ENCODE measurements around the gene GPR33. TPM values are rescaled to one million over a fixed set of nuclear protein-coding genes. Genes with fewer than 3 reads are reported as not detected.
"Not testable (repeated sequence)": the region's sequence is repeated elsewhere in the genome, so short reads cannot be mapped to it uniquely, and the experiment has no call there.

The GPR33 gene
- total and polyA plus RNA-seq, 5 donors = not detected

DNA sequence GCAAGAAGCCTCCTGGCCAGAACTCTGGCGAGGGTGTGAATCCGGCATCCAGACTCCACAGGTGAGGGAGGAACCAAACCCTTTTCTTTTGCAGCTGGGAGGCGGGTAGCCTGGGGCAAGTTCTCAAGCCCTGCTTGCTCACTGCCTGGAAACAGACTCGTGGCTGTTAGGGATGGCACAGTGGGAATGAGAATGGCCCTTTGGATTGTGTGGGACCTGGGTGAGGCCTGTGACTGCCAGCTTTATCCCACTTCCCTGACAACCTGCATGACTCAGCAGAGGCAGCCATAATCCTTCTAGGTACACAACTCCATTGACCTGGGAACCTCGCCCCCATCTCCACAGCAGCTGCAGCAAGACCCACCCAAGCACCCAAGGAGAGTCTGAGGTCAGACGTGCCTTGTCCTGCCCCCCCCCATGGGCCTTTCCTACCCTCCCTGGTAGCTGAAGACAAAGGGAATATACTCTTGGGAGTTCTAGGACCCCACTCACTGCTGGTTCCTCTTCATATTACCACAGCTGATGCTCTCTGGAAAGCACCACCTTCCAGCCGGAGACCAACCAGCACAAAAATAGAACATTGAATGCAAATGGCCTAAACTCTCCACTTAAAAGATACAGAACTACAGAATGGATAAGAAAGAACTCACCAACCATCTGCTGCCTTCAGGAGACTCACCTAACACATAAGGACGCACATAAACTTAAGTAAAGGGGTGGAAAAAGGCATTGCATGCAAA is 5.1 kb upstream of the GPR33 start:
- intact Hi-C loops (cut with DNase I) = no loop called here

DNA sequence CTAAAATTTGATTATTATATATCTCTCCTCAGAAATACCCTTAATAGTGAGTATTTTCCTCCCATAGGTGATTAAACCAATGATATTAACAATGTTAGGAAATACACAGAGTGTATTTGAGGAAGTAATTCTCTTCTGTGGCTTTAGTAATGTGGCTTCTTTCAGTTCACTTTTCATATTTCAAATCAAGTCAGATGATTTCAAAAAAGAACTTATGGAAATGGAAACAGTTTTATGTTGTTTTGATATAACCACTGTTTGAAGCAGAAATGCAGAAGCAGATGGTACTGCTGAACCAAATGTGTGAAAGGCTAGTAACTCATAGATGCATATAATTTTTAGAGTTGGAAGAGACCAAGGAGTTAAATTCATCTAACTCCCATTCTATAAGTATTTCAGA is 1.9 kb upstream of the GPR33 start:
- Histone ChIP-seq H3K4me3 (ENCODE audit: low read length) (no peak overlapping the region), H3K27ac (ENCODE audit: low read length) (no peak overlapping the region), H3K4me1 (ENCODE audit: control insufficient read depth, insufficient read depth, low read length) (no peaks in the 10 kb centered on the region), H3K9me3 (ENCODE audit: control insufficient read depth, low read length) (no peaks in the 10 kb centered on the region), H3K27me3 (ENCODE audit: control insufficient read depth, insufficient read depth) (no peaks in the 10 kb centered on the region)
- intact Hi-C loops (cut with DNase I) = no loop called here
- no peak for DNase-seq
- no peak for ATAC-seq

More for the DNA sequence above, 5.1 kb upstream of the GPR33 start:
- no peak for DNase-seq
- H3K9me3 ChIP-seq (ENCODE audit: control insufficient read depth, low read length) = no peaks in the 10 kb centered on the region
- no peak for ATAC-seq
- no peaks in the 10 kb centered on the region for H3K4me1 ChIP-seq (ENCODE audit: control insufficient read depth, insufficient read depth, low read length)
- H3K4me3 ChIP-seq (ENCODE audit: low read length) = no peak overlapping the region
- no peak overlapping the region for H3K27ac ChIP-seq (ENCODE audit: low read length)
- WGBS = 85% methylated on average over 8 of the region's 8 CpGs
- H3K27me3 ChIP-seq (ENCODE audit: control insufficient read depth, insufficient read depth) = no peaks in the 10 kb centered on the region

DNA sequence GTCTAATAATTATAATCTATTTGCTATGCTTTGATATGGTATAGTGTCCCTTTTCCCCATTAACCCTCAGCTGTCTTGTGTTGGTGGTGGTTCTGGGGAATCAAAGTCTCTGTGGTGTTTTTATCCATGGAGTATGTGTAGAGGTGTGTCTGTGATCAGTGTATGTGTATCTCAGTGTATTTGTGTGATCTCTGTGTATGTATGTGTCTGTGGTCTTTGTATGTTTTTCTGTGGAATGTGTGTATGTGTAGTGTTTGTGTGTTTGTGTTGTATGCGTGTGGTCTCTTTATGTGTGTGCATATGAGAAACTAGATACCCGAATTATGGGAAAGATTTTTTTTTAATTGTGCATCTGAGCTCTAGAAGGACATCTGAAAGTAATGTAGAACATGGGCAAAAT is 1.1 kb downstream of the GPR33 start:
- WGBS = 83% methylated on average over 2 of the region's 2 CpGs
- DNase-seq (no peak), ATAC-seq (no peak)
- no peak overlapping the region for H3K27ac ChIP-seq (ENCODE audit: low read length)
- H3K9me3 ChIP-seq (ENCODE audit: control insufficient read depth, low read length) = no peaks in the 10 kb centered on the region
- H3K4me1 ChIP-seq (ENCODE audit: control insufficient read depth, insufficient read depth, low read length) = no peaks in the 10 kb centered on the region
- no peak overlapping the region for H3K4me3 ChIP-seq (ENCODE audit: low read length)
- intact Hi-C loops (cut with DNase I) = no loop called here
- H3K27me3 ChIP-seq (ENCODE audit: control insufficient read depth, insufficient read depth) = no peaks in the 10 kb centered on the region

DNA sequence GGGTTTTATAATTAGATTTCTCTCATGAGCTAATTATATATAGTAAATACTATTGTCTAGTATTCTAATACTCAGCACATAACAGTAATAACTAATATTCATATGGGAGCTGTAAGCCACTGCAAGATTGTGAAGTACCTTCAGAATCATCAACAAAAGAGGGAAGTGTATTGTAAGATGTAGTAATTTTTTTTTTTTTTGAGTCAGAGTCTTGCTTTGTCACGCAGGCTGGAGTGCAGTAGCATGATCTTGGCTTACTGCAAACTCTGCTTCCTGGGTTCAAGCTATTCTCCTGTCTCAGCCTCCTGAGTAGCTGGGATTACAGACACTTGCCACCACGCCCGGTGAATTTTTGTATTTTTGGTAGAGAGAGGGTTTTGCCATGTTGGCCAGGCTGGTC is 3.1 kb downstream of the GPR33 start:
- intact Hi-C loops (cut with DNase I) = no loop called here
- no peak for ATAC-seq
- H3K9me3 ChIP-seq (ENCODE audit: control insufficient read depth, low read length) = no peaks in the 10 kb centered on the region
- DNase-seq = no peak
- no peak overlapping the region for H3K4me3 ChIP-seq (ENCODE audit: low read length)
- H3K27ac ChIP-seq (ENCODE audit: low read length) = no peak overlapping the region
- no peaks in the 10 kb centered on the region for H3K27me3 ChIP-seq (ENCODE audit: control insufficient read depth, insufficient read depth)
- 86% methylated on average over 3 of the region's 3 CpGs for WGBS
- H3K4me1 ChIP-seq (ENCODE audit: control insufficient read depth, insufficient read depth, low read length) = no peaks in the 10 kb centered on the region

- ATAC-seq = no peak
Measured at GRCh38 chr14:31480156-31480555, 7.7 kb downstream of the GPR33 start.

GRCh38 chr14:31479027-31479426 is 8.8 kb downstream of the GPR33 start:
- Histone ChIP-seq H3K27me3 (ENCODE audit: control insufficient read depth, insufficient read depth) (no peaks in the 10 kb centered on the region), H3K9me3 (ENCODE audit: control insufficient read depth, low read length) (no peaks in the 10 kb centered on the region), H3K4me1 (ENCODE audit: control insufficient read depth, insufficient read depth, low read length) (peaks cover 2% of the 10 kb centered on the region), H3K4me3 (ENCODE audit: low read length) (no peak overlapping the region), H3K27ac (ENCODE audit: low read length) (no peak overlapping the region)
- intact Hi-C loops (cut with DNase I) = no loop called here
- 67% methylated on average over 3 of the region's 3 CpGs for WGBS
- no peak for DNase-seq
- ATAC-seq = no peak

More at GRCh38 chr14:31480156-31480555, 7.7 kb downstream of the GPR33 start:
- intact Hi-C loops (cut with DNase I) = no loop called here
- Histone ChIP-seq H3K9me3 (ENCODE audit: control insufficient read depth, low read length) (no peaks in the 10 kb centered on the region), H3K4me3 (ENCODE audit: low read length) (no peak overlapping the region), H3K27ac (ENCODE audit: low read length) (no peak overlapping the region), H3K4me1 (ENCODE audit: control insufficient read depth, insufficient read depth, low read length) (peaks cover 2% of the 10 kb centered on the region), H3K27me3 (ENCODE audit: control insufficient read depth, insufficient read depth) (no peaks in the 10 kb centered on the region)
- 87% methylated on average over 4 of the region's 4 CpGs for WGBS
- DNase-seq = no peak

- Histone ChIP-seq H3K9me3 (ENCODE audit: control insufficient read depth, low read length) (no peaks in the 10 kb centered on the region), H3K27me3 (ENCODE audit: control insufficient read depth, insufficient read depth) (no peaks in the 10 kb centered on the region), H3K4me3 (ENCODE audit: low read length) (no peak overlapping the region), H3K4me1 (ENCODE audit: control insufficient read depth, insufficient read depth, low read length) (peaks cover 2% of the 10 kb centered on the region), H3K27ac (ENCODE audit: low read length) (peak overlapping the region; percentile 43)
- ATAC-seq (peak; percentile 67 to 72), DNase-seq (peak in 1 of 3 donors; percentile 25)
- intact Hi-C loops (cut with DNase I) = no loop called here
- WGBS = 35% methylated on average over 6 of the region's 6 CpGs
Measured at GRCh38 chr14:31477248-31477647, 10.6 kb downstream of the GPR33 start.

DNA sequence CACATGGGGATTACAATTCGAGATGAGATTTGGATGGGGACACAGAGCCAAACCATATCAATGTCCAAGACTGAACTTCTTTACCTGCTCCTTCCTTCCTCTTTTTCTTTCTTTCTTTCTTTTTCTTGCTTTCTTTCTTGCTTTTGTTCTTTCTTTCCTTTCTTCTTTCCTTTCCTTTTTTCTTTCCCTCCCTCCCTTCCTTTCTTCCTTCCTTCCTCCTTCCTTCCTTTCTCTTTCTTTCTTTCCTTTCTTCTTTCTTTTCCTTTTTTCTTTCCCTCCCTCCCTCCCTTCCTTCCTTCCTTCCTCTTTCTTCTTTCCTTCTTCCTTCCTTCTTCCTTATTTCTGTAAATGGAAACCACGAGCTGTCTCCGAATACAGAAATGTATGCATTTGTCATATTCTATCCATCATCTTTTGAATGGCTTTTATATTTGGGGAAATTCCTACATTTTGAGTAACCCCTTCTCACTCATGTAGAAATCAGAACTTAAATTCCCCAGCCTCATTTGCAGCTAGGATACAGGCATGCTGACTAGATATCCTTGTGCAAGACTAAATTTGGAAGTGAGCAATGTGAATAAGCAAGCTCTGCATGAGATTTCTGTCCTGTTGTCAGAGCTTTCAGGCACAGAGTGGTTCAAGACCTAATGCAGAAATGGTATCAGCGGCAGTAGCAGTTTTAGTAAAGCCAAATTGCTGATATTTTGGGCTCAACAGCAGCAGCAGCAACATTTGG is 11.5 kb downstream of the GPR33 start:
- H3K9me3 ChIP-seq (ENCODE audit: control insufficient read depth, low read length) = no peaks in the 10 kb centered on the region
- ATAC-seq (peak in 1 of 2 donors; percentile 52), DNase-seq (no peak)
- intact Hi-C loops (cut with DNase I) = no loop called here
- no peak overlapping the region for H3K4me3 ChIP-seq (ENCODE audit: low read length)
- no peaks in the 10 kb centered on the region for H3K27me3 ChIP-seq (ENCODE audit: control insufficient read depth, insufficient read depth)
- WGBS = 69% methylated on average over 4 of the region's 4 CpGs
- peaks cover 2% of the 10 kb centered on the region for H3K4me1 ChIP-seq (ENCODE audit: control insufficient read depth, insufficient read depth, low read length)
- H3K27ac ChIP-seq (ENCODE audit: low read length) = no peak overlapping the region

GRCh38 chr14:31466554-31466953 is 21.3 kb downstream of the GPR33 start:
- WGBS = 89% methylated on average over 6 of the region's 6 CpGs

GRCh38 chr14:31465111-31465510 is 22.7 kb downstream of the GPR33 start:
- ATAC-seq (no peak), DNase-seq (no peak)
- no peak overlapping the region for H3K4me3 ChIP-seq (ENCODE audit: low read length)
- no peak overlapping the region for H3K27ac ChIP-seq (ENCODE audit: low read length)
- no peaks in the 10 kb centered on the region for H3K4me1 ChIP-seq (ENCODE audit: control insufficient read depth, insufficient read depth, low read length)
- intact Hi-C loops (cut with DNase I) = no loop called here
- H3K9me3 ChIP-seq (ENCODE audit: control insufficient read depth, low read length) = no peaks in the 10 kb centered on the region
- H3K27me3 ChIP-seq (ENCODE audit: control insufficient read depth, insufficient read depth) = no peaks in the 10 kb centered on the region

More at GRCh38 chr14:31466554-31466953, 21.3 kb downstream of the GPR33 start:
- no peaks in the 10 kb centered on the region for H3K4me1 ChIP-seq (ENCODE audit: control insufficient read depth, insufficient read depth, low read length)
- intact Hi-C loops (cut with DNase I) = no loop called here
- no peak overlapping the region for H3K27ac ChIP-seq (ENCODE audit: low read length)
- DNase-seq = no peak
- ATAC-seq = no peak
- no peaks in the 10 kb centered on the region for H3K9me3 ChIP-seq (ENCODE audit: control insufficient read depth, low read length)
- H3K27me3 ChIP-seq (ENCODE audit: control insufficient read depth, insufficient read depth) = no peaks in the 10 kb centered on the region
- no peak overlapping the region for H3K4me3 ChIP-seq (ENCODE audit: low read length)

DNA sequence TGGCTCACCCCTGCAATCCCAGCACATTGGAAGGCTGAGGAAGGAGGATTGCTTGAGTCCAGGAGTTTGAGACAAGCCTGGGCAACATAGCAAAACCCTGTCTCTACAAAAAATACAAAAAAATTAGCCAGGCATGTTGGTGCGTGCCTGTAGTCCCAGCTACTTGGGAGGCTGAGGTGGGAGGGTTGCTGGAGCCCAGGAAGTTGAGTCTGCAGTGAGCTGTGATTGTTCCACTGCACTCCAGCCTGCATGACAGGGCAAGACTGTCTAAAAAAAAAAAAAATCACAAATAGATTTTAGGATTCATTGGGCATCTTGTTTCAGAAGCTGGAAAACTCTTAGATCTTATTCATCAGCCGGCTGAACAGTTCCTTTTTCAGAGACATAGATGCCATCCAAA is 25.4 kb downstream of the GPR33 start:
- H3K27ac ChIP-seq (ENCODE audit: low read length); H3K27me3 ChIP-seq (ENCODE audit: control insufficient read depth, insufficient read depth); intact Hi-C loops (cut with DNase I); DNase-seq; H3K4me3 ChIP-seq (ENCODE audit: low read length); H3K4me1 ChIP-seq (ENCODE audit: control insufficient read depth, insufficient read depth, low read length); H3K9me3 ChIP-seq (ENCODE audit: control insufficient read depth, low read length); ATAC-seq: not testable (repeated sequence)
- WGBS = 77% methylated on average over 2 of the region's 2 CpGs

Data from right cardiac atrium (tissue), 5 donors.